GM12801 (cell line): ENCODE measurements around the gene WDR46.

ENCODE experiments used
- TF ChIP-seq, protein P1 (sequence below): IDR thresholded peaks from one replicate; pipeline ENCODE4 v1.5.1; 2011; ENCODE audit warnings: control low read depth; ENCODE audit not compliant: insufficient read length; ENCODE audit errors: extremely low read depth

Gene WDR46

DNA sequence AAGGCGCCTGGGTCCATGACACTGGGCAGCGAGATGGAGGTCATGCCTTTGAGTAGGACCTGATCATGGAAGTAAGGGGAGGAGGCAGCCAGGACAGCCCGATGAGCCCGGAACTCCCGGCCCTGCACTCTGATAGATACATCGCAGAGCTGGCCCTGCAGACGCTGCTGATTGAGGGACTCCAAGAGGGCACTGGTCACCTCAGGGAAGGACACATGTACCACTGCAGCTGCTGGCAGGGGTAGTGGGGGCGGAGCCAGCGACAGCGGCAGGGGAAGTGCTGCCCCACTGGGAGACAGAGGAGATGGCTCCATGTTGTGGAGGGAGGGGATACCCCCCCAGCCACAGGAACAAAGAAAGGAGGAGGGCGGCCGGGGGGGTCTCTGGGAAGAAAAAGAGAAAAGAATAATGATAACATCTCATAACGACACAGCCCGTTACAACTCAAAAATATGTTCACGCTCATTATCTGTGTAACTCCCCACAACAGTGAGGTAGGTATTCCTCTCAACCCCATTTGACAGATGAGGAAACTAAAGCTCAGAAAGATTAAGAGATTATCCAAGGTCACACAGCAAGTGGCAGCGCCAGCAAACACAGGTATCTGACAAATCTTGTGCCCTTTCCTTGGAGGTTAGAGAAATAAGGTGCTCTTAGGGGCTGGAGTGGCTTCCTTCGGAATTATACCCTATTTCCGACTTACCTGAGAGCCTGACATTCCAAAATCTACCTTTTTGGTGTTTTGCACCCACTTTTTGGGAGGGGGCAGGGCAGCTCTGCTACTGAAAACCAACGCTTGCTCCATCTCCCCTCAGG, 27.8 kb upstream of the WDR46 start:
- TF ChIP-seq, protein P1, sequence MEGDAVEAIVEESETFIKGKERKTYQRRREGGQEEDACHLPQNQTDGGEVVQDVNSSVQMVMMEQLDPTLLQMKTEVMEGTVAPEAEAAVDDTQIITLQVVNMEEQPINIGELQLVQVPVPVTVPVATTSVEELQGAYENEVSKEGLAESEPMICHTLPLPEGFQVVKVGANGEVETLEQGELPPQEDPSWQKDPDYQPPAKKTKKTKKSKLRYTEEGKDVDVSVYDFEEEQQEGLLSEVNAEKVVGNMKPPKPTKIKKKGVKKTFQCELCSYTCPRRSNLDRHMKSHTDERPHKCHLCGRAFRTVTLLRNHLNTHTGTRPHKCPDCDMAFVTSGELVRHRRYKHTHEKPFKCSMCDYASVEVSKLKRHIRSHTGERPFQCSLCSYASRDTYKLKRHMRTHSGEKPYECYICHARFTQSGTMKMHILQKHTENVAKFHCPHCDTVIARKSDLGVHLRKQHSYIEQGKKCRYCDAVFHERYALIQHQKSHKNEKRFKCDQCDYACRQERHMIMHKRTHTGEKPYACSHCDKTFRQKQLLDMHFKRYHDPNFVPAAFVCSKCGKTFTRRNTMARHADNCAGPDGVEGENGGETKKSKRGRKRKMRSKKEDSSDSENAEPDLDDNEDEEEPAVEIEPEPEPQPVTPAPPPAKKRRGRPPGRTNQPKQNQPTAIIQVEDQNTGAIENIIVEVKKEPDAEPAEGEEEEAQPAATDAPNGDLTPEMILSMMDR = no peak

DNA sequence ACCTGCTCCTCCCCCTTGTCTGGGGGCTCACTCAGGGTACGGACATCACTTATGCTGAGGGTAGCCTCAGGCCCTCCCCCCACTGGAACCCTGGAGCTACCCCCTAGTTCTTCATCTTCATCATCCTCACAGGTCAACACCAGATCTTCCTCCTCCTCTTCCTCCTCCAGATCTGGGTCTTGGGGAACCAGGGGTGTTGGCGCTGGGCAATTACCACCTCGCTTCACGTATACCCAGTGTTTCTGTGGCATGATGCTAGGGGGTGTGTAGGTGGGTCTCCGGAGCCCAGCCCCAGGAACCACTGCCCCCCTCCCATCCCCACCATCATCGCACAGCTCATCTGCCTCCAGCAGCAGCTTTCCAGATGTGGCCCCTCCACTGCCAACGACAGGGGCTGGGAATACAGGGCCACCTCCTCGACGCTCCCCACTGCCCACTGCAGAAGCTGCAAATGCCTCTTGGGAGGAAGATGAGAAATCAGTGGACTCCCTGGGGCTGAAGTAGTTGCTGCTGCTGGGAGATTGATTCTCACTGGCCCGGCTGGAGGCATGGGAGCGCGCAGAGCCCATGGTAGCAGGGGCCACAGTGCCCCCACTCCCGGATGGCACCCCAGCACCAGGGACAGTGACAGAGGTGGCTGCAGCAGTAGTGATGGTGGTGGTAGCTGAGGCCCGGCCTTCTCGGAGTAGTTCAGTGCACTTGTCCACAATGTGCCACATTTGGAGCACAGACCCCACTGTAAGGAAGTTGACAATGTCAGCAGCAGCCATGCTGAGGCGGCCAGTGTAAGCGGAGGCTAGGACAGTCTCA, 27.0 kb upstream of the WDR46 start:
- TF ChIP-seq, protein P1 = no peak

DNA sequence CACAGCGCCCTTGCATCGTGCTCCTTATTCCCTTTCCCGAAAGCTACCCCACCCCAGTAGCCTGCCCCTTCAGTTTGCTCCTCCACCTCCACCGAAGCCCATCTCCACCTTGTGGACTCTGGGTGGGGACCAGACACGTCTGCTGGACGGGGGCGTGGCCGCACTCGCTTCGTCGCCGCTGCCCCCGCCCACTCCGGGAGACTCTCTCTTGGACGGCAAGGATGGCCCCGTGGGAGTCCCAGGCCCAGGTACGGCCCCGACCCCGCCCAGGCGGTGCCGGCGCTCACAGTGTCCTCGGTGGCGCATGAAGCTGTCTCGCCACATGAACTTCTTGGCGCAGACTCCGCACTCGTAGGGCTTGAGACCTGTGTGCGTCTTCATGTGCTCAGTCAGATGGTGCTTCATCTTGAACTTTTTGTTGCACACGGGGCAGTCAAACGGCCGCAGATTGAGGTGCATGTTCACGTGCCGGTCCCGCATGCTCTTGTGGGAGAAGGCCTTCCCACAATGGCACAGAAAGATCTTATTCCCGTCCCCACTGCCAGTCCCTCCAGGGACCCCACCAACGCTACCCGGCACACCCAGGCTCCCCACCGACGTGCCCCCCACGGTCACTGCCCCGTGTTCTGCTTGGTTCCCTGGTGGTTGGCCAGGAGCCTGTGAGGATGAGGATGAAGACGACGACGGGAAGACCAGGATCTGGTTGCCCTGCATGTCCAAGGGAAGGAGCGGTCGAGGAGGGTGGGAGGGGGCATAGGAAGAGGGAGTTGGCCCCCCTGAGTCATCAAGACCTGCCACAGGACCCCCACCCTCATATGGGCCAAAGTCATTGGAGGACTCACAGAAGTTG, 26.1 kb upstream of the WDR46 start:
- TF ChIP-seq, protein P1 = no peak

DNA sequence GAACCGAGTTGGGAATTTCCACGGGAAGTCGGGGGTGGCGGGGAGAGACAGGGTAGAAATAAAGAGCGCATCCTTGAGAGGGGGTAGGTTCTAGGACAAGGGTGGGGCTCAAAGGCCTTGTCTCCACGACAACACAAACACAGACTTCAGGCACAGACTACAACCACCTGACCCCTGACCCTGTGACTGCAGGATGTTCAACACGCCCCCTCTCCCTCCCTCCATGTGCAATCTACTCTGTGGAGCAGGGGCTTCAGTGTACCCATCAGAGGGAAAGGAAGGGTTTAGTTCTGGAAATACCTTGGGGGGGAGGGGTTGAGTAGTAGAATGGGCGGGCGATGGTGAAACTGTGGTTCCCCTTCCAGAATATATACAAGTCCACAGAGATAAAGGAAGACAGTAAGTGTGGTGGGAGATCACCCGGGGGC, 25.5 kb upstream of the WDR46 start:
- TF ChIP-seq, protein P1 = no peak

DNA sequence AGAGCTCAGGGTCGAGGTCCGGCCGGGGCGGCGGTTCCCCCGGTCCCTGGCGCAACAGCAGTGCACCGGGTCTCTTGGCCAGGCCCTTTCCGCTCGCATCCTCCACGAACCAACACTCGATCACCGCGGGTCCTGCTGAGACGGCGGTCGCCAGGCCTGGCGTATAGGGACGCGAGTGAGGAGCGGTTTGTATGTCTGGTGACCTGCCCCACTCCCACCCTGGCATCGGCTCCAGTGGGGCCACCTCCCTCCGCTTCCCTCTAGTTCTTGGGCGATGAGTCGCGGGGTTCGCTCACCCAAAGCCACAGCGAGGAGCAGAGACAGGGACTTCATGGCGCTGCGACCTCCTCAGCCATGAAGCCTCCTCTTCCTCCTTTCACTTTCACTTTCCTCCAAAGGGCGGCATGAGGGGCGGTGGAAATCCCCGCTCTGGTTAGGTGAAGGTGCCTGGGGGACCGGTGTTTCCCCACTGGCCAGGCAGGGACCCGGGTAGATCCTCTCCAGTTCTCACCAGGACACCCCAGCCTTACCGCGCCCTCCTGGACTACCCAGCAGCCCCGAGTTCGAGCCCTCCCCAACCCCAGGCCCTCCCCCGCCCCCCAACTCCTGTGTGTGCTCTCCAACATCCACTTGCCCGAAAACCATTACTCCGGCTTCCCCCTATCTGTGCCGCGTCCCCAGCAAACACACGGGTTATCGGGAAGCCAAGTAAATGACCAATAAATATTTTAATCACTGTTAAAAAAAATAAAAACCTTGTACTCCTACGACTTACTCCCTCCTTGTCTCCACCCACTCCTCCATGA, 24.9 kb upstream of the WDR46 start, which contains the start of gene TAPBP:
TSS of gene TAPBP (minus strand) at position 370 of the 806 bp plus-strand sequence. CDS start at position 333, 37 bp downstream.
- TF ChIP-seq, protein P1 = no peak

DNA sequence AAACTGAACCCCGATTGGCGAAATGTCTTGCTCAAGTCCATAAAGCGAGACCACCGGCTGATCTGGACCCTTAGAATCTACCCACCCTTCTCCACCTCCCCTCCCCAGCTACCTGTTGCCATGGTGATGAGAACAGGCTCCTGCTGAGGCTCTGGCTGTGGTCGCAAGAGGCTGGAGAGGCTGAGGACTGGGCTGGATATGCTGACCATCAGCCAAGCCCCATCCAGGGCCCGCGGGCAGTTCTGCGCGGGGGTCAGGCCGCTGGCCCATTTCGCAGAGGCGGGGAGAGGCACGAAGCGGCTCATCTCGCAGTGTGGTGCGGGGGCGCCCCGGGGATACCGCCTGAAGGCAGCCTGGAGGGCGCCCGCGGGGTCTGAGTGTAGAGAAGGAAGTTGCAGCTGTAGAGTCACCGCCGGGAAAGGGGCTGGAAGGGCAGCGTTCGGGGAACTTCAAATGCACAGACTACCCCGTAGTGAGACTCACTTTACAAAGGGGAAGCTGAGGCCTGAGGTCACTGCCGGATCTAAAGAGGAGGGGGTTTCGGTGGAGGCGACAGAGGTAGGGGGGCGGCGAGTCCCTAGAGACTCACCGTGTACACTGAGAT, 24.2 kb upstream of the WDR46 start:
- TF ChIP-seq, protein P1 = no peak
